CD1c-positive myeloid dendritic cell (primary cell): ENCODE measurements around the gene MTRF1L.

Source experiments
- DNase-seq: peaks from one replicate; pipeline ENCODE4 v3.0.0-alpha.2; 2016; ENCODE audit errors: extremely low spot score

The MTRF1L gene, protein sequence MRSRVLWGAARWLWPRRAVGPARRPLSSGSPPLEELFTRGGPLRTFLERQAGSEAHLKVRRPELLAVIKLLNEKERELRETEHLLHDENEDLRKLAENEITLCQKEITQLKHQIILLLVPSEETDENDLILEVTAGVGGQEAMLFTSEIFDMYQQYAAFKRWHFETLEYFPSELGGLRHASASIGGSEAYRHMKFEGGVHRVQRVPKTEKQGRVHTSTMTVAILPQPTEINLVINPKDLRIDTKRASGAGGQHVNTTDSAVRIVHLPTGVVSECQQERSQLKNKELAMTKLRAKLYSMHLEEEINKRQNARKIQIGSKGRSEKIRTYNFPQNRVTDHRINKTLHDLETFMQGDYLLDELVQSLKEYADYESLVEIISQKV

DNA sequence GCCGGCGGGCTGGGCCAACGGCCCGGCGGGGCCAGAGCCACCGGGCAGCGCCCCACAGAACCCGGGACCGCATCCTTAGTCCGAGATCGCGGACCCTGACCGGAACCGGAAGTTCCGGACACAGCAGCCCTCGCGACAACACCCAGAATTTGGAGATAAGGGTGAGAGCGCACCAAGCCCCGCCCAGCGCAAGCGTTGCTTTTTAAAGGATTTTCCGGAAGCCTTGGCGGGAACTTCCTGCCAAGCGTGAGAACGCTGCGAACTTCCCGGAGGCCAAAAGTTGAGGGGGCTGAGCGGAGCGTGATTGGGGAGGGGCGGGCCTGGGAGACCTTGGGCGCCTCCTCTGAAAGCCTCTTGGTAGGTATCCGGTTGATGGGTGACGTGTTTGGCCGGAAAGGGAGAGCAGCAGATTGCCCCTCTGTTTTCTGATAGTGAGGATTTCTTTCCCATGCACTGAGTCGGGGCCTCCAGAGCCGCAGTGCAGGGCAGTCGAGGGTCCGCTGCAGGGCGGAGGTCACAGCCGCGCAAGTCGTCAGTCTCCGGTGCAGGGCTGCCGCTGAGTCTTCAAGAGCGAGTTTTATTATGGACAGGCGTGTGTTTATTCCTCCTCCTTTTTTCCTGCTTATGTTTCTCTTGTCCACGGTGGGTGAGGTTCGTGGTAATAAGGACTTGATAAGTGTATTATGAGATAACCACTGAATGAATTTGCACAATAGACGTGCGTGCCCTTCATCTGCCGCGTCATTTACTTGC is at the start of gene MTRF1L:
TSS of gene MTRF1L (minus strand) at position 97 of the 753 bp plus-strand sequence. CDS start at position 73, 24 bp downstream.
- peak; percentile 97 for DNase-seq

DNA sequence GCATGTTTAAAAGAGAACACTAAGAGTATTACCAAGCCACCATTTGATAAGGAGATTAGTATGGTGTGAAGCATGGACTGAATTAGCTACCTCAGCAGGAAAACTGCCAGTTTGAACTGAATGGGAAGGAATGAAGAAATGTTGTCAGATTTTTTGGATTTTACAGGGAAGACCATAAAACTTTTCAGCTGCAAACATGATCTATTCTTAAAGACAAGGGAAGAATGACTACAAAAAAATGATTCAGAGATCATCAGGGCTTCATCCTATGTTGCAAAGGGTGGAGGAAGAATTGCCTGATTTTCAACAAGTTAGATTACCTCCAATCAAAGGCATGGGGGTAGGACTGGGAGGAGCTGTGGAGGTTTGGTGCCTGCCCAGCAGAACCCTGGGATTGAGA is 49.3 kb upstream of the MTRF1L start:
- no peak for DNase-seq

DNA sequence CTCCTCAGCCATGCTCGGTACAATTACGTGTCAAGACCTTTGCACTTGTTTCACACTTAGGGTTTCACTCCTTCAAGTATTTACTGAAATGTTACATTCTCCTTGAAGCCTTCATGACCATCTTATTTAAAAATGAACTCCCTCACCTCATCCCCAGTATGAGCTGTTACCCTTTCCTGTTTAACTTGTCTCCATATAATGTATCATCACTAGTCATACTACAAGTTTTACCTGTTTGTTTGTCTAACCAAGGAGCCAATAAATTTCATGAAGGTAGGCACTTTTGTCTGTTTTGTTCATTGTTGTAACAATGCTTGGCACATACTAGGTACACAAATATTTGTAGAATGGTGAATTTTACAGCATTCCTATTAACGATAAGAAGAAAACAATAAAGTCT is 46.1 kb upstream of the MTRF1L start:
- no peak for DNase-seq

DNA sequence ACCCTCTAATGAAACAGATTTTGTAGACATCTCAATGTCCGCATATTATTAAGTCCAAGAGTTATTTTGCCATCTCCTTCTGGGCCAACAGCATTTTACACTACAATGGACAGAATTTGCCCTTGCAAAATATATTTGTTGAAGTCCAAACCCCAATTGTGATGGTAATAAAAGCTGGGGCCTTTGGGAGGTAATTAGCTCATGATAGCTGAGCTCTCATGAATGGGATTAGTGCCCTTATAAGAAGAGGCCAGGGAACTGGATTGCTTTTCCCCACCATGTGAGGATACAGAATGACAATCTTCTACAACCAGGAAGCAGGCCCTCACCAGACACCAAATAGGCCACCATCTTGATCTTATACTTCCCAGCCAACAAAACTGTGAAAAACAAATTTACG is 44.9 kb upstream of the MTRF1L start:
- no peak for DNase-seq

DNA sequence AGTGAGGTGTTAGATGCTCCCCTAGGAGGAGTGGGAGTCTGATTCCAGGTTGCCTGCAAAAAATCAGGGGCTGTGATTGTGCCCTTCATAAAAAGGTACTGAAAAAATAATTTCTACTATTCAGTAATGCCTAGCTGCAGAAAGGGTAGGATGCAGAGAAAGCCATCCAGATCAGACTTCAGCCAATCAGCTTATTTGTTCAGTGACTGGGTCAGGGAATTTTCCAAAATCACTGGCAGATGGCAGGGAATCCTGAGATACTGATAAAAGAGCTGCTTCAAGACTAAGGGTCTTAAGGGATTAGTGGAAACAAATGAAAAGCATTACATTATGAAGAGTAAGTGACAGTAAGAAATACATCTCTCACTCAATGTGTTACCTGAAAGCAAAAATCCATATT is 42.8 kb upstream of the MTRF1L start:
- DNase-seq: no peak

DNA sequence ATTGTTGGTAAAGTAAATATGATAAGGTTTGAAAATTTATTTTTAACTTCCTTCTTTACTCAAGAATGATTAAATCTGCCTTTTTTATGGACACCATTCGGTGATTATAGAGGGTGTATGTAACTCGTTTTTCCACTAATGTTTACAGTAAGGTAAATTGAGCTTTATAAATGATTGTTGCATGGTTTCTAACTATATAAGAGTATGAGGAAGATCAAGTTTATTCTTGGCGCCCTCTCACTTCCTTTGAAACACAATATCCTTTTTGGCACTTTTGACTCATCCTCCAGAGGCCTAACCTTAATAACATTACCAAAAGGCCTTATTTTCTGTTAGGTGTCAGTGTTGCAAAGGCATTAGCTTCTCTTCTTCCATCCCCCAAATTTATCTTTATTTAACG is 41.8 kb upstream of the MTRF1L start:
- DNase-seq: no peak

DNA sequence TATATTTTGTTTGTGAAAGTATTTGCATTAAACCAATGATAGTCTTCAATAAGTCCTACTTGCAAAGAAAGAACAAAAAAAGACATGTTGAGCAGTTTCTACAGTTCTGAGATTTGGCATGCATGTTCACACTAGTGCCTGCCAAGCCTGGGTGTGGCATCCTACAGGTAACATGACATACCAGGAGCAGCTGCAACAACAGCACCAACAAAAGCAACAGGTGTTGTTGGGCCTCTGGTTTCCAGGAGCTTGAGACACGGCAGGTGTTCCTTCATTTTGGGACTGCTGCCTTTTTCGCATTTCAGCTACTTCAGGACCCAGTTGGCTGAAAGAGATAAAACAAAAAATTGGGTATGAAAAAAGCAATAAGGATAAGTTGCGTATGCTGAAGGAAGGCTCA is 41.2 kb upstream of the MTRF1L start:
- DNase-seq: no peak

DNA sequence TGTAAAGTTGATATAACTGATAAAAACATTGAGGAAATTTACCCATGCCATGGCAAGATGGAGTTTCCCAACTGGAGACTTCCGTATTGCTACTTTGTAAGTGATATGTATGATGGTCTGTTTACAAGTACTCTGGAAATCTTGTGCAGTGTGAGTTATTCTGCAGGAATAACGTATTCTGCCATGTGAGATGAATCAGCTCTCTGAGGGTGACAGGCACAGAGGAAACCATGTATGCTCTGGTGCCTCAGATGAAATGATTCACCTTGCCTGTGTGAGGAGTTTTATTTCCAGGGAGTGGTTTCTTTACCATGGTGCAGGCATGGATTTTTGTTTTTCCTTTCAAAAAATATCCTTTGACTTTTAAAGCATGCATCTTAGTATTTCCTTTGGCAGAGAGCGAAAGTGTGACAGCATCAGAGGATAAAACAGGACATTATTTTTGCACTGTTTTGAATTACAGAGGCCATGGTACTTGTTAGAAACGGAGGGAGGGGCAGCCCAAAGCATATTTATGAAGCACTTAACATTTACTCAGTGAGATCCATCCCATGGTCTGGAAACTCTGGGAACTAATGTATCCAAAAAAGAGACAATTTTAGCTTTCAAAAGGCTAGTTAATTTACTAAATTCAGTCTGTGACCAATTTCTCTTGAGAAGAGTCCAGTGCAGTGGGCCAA is 36.0 kb upstream of the MTRF1L start:
- DNase-seq: no peak

DNA sequence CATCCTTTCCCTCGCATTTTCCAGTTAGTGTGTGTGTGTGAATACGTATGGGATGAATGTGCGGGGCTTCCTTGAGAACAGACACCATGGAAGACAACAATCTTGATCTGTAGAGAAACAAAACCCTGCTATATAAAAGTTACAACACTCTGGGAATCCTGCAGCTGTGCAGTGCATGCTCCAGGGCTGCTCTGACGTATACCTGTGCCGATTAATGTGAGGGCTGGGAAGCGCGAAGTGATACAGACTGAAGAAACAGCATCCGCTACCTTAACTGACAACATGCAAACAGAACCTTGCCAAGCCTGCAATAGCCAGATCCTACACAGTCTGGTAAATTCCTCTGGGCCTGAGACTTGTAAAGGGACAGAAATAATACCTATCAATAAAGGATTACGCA is 31.6 kb upstream of the MTRF1L start:
- no peak for DNase-seq

DNA sequence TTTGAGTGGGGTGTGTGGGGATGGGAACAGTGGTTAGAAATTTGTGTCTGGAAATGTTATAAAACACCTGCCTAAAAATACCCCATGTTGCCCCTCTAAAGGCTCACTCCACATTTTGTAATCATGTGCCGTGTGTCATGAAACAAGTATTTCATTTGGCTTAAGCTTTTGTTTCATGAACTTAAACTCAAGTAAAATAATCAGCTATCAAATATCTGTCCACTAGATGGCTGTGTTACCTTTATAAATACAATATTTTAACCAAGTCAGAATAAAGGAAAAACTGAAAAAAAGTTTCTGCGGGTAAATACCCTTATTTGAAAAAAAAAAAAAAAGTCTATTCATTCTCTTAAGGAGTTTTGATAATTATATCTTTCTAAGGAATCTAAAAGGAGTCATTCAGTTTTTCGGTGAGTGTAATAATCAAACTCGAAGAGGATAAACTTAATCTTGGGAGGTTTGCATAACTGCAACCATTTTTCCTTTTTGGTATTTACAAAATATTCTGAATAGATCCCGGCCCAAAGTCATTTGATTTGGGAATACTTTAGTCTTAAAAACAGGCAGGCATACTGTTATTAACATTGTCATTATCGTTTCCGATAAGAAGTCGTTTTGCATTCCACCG is 29.9 kb upstream of the MTRF1L start:
- DNase-seq: peak; percentile 52

DNA sequence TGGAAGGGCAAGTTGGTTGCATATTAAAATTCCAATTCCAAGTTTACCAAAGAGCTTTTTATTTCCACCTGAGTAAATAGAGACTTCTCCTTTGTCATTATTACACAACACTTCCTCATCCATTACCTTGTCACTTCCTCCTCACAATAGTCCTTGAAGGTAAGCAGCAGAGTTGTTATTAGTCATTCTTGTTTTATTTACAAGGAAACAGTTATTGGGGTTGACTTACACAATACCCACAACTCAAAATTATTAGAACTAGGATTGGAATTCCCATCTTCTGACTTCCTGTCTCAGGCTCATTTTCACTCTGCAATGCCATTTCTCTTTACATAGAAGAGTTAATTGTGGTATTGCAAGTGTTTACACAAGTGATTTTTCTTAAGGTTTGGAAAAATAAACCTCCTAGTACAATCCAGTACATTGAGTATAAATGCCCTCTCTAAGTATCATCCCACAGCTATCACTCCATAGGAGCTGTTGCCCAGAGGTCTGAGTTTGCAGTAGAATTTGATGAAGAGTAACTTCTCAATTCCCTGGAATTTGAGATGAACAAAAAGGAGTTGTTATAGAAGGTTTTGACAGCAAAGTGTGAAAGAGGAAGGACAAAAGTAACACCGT is 28.9 kb upstream of the MTRF1L start:
- no peak for DNase-seq

DNA sequence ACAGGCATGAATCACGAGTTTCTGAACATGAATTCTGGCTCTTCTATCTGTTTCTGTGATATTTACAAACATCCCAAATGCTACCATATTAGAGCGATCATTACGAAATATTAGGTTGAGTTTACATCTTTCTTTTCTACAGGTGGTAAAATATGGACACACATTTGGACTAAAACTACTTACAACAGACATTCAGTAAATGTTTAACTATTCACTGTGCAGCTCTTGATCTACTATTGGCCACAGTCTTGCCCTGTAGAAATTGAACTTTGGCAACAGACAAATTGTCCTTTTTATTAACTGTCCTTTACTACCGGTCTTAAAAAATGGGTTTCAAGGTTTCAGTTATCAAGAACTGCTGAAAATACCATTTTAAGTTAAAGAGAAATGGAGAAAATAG is 26.5 kb upstream of the MTRF1L start:
- no peak for DNase-seq

DNA sequence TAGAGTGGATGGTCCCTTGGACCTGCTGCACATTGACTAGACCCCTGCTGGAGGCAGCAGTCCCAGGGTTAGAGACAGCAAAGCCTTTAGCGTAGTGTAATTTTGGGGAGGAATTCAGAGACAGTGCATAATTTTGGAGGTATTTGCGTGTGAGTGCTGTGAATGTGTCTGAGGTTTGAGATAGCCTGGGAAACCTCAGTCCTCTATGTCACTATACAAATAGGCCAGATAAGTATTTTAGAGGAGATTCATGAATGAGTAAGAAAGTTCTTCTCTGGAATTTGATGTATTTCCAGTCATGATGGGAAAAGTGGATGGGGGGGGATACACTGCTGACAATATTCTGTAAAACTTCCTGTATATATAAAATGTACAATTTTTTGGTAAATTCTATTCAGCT is 25.8 kb upstream of the MTRF1L start:
- no peak for DNase-seq

DNA sequence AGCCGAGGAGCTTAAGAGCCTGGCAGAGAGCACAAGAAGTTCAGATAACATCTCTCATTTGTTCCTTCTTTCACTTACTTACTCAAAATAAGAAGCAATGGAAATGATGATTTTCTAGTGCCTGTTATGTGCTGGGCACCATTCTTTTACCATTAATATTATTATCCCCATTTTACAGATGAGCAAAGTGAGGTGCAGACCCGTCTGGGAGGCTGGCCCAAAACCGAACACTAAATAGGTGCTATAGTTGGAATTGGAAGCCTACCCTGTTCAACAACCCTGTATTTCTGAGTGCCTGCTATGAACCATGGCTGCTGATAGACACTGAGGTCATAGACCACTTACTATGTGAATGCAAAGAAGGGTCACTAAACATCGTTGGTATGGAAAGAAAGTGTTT is 25.0 kb upstream of the MTRF1L start:
- no peak for DNase-seq

DNA sequence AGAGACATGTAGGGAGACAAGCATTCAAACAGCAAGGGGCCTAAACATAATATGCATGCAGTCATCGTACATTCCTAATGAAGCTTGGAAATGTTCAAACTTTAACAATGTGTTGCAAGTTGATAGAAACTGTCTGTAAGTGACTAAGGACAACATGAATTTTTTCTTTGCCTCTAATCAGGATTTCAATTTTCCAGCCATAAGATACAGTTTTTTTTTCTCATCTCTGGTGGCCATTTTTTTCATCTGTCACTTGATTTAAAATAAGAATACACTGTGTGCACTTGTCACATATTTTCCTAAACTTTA is 22.2 kb upstream of the MTRF1L start:
- no peak for DNase-seq

DNA sequence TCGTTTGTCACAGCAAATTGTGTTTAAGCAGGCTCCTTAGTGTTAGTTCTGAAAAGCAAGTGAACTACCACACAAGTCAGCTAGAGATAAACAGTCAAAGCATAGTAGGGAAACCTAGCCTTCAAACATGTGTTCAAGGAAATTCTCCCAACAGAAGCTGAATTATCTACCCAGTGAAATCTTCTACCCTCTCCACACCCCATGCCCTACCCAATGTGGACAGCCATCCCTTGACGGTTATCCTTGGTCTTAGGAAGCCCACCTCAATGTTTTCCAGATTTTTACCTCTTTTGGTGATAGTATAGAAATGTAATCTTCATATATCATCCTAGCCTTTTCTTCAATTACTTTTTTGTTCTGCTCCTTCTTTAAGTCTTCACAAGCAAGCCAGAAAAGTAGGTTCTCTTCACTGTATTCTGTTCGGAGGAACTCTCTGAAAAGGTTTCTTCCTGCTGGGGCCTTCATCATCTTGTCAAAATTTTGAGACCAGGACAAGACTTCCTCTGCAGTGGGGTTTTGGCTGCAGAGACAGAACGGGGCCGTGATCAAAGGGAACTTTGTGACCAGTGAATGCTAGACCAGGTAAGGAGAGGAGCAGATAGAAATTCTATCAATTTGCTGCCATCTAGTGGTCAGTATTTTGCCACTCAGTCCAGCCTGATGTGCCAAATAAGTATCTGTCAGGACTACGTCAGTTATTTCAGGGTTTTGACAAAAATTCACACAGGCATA is 21.6 kb upstream of the MTRF1L start:
- peak; percentile 67 for DNase-seq

DNA sequence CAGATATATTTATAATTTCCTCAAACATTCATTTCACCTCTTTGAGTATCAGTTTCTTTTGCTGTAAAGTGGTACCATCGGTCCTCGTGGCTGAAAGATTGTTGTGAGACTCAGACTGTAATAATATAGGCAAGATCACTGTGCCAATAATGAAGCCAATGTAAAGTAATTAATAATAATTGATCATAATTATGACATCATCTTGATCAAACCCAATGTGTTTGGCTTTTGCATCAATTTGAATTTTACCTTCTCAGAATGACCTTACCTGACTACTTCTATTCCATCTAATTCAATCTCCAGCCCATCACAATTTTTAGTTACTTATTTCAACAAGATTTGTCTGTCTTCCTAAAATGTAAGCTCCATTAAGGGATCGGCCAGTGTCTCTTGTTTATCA is 15.8 kb upstream of the MTRF1L start:
- no peak for DNase-seq

DNA sequence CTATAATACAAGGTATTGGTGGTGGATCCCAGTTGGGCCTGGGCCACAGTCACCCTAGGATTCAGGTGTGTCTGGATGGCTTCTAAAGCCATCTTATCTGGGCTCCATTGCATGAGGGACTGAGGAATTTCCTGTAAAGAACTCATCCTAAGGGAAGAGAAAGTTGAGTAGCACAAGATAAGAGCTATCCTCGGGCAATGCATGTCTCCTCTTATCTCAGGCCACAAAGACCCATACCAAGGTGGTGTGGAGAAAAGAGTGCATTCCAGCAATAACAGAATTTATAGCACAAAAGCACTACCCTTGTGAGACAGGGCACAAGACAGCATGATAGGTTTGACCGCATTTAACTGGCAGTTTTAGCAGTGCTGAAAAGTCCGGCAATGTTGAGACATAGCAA is 14.3 kb upstream of the MTRF1L start:
- DNase-seq: no peak

DNA sequence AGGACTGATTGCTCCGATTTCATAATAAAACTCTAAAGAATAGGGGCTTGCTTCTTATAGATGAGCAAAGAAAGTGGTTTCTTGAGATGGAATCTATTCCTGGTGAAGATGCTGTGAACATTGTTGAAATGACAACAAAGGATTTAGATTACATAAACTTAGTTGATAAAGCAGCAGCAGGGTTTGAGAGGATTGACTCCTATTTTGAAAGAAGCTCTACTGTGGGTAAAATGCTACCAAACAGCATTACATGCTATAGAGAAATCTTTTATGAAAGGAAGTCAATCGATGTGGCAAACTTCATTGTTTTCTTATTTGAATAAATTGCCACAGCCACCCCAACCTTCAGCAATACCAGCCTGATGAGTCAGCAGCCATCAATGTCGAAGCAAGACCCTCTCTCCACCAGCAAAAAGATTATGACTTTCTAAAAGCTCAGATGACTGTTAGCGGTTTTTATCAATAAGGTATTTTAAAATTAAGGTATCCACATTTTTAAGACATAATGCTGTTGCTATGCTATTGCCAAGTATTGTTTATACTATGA is 12.7 kb upstream of the MTRF1L start:
- no peak for DNase-seq

DNA sequence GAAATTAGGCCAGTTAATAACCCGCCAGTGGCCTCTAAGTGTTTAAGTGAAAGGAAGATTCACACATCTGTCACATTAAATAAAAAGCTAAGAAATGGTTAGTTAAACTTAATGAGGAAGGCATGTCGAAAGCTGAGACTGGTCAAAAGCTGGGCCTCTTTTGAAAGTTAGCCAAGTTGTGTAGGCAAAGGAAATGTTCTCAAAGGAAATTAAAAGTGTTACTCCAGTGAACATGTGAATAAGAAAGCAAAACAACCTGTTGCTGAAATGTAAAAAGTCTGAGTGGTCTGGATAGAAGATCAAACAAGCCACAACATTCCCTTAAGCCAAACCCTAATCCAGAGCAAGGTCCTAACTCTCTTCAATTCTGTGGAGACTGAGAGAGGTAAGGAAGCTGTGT is 10.9 kb upstream of the MTRF1L start:
- no peak for DNase-seq

DNA sequence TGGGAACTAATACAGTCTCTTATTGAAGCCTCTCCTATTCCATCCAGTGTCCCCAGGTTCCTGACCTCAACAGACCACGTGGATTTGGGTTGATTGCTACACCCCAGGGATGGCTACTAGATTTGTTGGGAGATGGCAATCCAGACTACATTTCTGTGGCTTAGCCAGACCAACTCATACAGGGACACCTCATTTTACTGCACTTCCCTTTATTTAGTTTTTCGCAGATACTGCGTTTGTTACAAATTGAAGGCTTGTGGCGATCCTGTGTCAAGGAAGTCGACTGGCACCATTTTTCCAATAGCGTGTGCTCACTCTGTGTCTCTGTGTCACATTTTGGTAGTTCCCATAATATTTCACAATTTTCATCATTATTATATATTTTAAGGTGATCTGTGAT is 10.3 kb upstream of the MTRF1L start:
- no peak for DNase-seq
